GM21786 (cell line): Measurements from ENCODE around the gene BRIP1.
"Not testable (repeated sequence)": the region's sequence is repeated elsewhere in the genome, so short reads cannot be mapped to it uniquely, and the experiment has no call there.

Experiments used
- ATAC-seq: cut with Tn5 transposase; IDR thresholded peaks from one replicate; pipeline ENCODE4 v1.9.1; 2021; ENCODE audit not compliant: unreplicated experiment

Gene BRIP1

DNA sequence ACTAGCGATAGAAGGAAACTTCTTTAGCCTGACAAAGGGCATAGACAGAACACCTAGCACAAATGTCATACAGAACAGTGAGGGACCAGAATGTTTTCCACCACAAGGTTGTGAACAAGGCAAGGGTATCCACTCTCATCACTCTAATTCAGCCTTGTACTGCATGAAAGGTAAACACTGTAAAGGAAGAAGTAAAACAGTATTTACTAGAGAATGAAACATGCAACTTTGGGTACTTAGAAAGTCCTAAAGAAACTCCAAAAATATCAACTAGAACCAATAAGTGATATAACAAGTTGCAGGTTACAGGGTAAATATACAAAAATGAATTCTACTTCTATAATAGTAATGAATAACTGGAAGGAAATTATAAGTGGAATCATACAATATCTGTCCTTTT is 32.2 kb downstream of the BRIP1 start:
- no peak for ATAC-seq

DNA sequence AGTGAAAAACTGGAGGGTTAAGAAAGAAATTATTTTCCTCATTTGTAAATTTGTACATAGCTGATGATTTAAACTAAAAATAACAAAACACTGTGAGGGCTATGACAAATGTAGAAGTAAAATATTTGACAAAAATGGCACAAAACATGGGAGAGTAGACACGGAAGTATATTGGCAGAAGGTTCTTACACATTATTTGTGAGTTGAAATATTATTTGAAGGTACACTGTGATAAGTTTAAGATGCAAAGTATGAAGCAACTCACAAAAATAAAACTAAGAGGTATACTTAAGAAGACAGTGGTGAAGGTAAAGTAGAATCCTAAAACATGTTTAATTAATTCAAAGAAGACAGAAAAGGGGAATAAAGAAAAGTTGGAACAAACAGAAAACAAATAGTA is 34.6 kb downstream of the BRIP1 start:
- no peak for ATAC-seq

DNA sequence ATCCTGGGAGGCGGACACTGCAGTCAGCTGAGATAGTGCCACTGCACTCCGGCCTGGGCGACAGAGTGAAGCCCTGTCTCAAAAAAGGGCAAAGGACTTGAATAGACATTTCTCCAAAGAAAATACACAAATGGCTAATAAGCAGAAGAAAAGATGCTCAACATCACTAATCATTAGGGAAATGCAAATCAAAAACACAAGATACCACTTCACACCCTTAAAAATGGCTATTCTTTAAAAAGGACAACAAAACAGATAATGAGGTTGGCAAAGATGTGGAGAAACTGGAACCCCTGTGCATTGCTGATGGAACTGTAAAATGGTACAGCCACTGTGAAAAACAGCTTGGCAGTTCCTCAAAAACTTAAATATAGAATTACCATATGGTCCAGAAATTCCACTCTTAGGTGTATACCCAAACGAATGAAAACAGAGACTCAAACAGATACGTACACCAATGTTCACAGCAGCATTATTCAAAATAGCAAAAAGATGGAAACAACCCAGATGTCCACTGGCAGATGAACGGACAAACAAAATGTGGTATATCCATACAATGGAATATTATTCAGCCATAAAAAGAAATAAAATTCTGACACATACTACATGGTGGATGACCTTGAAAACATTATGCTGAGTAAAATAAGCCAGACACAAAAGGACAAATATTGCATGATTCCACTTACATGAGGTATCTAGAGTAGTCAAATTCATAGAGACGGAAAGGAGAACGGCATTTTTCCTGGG is 35.5 kb downstream of the BRIP1 start:
- ATAC-seq = no peak

DNA sequence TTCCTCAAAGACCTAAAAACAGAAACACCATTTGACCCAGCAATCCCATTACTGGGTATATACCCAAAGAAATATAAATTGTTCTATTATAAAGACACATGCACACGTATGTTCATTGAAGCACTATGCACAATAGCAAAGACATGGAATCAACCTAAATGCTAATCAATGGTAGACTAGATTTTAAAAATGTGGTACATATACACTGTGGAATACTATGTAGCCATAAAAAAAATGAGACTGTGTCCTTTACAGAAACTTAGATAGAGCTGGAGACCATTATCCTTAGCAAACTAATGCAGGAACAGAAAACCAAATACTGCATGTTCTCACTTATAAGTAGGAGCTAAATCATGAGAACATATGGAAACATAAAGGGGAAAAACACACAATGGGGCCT is 36.5 kb downstream of the BRIP1 start:
- not testable (repeated sequence) for ATAC-seq

- not testable (repeated sequence) for ATAC-seq
These were observed 37.1 kb downstream of the BRIP1 start for GRCh38 chr17:61826198-61826597.

DNA sequence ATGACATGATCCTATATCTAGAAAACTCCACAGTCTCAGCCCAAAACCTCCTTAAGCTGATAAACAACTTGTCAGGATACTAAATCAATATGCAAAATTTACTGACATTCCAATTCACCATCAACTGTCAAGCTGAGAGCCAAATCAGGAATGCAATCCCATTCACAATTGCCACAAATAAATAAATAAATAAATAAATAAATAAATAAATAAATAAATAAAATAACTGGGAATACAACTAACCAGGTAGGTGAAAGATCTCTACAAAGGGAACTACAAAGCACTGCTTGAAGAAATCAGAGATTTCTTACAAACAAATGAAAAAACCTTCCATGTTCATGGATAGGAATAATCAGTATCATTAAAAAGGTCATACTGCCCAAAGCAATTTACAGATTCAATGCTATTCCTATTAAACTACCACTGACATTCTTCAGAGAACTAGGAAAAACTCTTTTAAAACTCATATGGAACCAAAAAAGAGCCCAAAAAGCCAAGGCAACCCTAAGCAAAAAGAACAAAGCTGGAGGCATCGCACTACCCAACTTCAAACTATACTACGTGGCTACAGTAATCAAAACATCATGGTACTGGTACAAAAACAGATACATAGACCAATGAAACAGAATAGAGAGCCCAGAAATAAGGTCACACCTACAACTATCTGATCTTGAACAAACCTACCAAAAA is 37.7 kb downstream of the BRIP1 start:
- no peak for ATAC-seq

GRCh38 chr17:61822326-61823285 is 40.7 kb downstream of the BRIP1 start:
- no peak for ATAC-seq

- no peak for ATAC-seq
These were observed 41.7 kb downstream of the BRIP1 start for GRCh38 chr17:61821655-61822054.

DNA sequence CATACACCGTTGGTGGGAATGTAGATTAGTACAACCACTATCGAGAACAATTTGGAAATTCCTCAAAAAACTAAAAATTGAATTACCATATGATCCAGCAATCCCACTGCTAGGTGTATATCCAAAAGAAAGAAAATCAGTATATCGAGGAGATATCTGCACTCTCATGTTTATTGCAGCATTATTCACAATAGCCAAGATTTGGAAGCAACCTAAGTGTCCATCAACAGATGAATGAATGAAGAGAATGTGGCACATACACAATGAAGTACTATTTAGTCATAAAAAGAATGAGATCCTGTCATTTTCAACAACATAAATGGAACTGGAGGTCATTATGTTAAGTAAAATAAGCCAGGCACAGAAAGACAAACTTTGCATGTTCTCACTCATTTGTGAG is 44.1 kb downstream of the BRIP1 start:
- ATAC-seq = not testable (repeated sequence)

DNA sequence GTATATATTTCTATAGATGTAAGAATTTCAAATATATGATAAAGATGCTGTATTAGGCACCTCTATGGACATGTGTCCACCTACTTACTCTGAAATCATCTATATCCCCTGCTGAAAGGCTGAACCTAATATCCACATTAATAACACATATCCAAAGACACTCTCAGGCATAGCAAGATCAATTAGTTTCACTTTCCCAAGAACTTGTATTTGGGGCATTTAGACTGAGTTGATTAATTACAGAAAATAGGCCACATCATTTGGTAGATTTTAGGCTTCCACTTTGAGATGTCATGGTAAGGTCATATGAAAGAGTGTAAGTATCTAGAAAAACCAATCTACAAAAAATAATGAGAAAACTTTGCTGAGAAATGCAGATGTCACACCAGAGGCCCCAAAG is 45.1 kb downstream of the BRIP1 start:
- no peak for ATAC-seq

DNA sequence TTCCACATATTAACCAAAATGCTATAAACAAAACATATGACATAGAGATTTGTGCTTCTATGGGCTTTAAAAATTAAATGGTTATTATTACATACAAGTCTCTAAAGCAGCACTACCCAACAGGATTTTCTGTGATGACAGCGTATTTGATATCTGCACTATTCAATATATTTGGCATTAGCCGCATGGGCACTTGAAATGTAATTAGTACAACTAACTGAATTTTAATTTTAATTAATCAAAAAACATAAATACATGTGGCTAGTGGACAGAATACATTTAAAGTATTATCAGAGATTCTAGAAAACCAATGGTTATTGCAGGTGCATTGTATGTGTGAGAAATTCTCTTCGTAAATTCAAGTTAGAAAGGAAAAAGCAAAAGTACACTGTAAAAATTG is 45.9 kb downstream of the BRIP1 start:
- no peak for ATAC-seq

DNA sequence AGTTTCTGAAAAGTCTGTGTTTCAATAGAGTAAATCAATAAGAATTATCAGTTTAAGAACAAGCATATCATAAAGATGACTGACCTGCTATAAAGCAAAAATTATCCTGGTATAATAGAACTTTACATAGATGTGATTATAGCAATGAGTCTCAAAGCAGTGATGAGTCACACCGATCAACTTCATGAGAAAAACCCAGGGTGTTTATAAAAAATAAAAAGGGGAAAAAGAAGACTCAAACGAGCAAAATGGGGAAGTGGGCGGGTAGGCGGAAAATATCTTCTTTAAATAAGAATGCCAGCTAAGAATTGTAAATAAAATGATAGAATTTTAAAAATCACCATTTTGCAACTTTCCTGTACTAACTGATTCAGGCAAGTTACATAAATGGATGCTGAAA is 46.8 kb downstream of the BRIP1 start:
- no peak for ATAC-seq

DNA sequence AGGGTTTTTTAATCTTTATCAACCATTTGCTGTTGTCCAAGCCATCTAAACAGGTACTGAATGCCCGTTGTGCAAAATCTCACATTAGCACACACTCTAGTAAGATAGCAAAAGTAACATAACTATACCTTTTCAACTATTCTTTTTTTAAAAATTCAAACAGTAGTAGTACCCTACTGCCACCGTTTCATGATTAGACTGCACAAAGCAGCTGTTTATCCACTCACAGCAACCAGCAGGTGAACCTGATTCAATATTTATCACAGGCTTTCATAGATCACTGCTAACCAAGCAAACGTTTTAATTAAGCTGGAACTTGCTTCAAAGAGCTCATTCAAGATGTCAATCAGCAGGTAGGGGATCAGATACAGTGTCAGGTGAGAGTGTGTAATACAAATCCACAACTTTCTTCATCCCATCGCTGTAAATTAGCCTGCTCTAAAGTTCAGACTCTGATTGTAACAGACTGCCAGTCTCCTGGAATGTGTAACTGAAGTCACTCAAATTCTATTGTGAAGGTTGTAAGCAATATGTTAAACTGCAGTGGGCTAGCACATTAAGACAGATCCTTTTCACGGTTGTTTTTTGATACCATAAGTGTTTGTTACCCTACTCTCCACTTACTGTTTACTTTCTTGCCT is 47.3 kb downstream of the BRIP1 start:
- ATAC-seq = no peak

DNA sequence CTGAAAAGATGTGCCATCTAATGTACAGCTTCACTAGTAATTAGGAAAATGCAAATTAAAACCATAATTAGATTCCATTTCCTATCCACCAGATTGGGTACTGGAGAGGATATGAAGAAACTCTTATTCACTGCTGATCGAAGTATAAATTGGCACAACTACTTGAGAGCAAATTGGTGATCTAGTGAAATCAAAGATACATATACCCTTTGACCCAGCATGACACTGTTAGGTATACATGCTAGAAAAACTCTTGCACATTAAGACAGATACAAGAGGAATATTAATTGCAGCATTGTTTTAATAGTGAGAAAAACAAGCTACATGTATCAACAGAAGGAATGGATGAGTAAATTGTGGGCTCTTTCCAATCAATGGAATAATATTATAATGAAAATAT is 48.8 kb downstream of the BRIP1 start:
- ATAC-seq = no peak

- ATAC-seq = no peak
These were observed 50.1 kb downstream of the BRIP1 start for GRCh38 chr17:61813211-61813610.

DNA sequence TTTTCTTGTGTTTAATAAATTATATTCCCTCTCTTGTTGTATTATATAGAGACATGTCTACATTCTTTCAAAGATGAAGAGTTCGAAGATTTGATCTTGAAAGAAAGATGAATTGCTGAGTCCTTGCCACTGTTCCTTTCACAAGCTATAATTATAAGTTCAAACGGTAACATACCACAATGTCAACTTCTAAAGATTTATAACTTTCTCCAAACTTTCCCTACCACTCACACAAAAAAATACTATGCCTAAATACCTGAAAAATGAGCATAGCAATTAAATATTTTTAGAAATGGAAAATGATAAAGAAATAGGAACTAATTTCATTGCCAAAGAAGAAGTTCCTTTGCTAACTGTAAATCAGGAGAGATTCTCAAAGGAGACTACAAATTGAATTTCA is 50.6 kb downstream of the BRIP1 start:
- ATAC-seq = no peak

DNA sequence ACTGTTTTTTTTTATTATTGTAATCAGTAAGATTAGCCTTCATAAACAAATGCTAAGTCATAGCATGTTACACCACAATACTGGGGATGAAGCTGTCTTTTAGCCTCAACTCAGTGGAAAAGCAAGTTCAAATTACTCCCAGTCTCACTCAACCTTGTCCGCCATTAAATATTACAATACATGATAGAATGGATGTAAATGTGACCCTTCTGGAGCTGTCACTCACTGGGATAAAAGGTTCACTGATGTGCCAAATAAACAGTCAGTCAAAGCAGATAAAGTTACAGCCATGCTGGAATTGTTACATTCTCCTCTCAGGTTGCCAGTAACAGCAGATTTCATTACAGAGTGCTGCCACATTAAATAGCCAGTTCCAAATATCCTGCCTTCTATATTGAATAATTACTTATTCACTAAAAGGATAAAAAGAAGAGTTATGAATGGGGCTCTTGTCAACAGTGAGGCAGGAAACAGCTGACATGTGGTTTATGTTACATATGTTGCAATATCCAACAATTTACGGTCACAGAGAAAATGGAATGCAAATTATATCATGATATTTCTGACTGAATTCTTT is 53.4 kb downstream of the BRIP1 start:
- no peak for ATAC-seq

DNA sequence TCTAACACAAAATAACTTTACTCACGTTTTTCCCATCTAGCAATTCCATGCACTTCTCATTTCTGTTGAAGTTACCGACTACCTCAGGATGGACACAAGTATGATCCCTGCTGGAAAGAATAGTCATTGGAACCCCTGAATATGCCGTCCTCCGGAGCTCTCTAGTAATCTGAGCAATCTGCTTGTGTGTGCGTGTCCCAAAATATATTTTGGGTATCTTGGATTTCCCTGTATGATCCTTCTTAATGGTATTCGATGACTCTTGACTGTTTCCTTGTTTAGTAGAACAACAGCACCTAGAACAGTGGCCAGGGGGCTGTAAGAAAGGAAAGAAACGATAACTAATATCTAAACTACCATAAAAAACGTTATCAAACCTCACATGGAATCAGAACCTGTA is 54.9 kb downstream of the BRIP1 start:
- ATAC-seq = no peak

DNA sequence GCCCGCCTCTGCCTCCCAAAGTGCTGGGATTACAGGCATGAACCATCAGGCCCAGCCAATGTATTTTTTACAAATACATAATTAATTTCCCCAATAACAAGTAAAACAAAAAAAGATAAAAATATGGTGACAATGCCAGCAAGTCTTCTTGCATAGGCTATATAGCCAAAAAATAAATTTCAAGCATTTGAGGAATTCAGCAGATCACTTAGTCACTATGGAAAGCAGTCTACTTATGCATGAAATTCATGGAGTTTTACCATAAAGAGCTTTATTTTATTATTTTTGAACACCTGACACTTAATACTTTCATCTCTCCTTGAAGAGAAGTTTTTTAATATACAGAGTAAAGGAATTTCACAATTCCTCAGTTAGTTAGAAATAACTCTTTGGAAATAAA is 56.4 kb downstream of the BRIP1 start:
- ATAC-seq = no peak

GRCh38 chr17:61806081-61806828 is 57.1 kb downstream of the BRIP1 start:
- ATAC-seq = no peak
